SKM-1 treated with dmso at 0.1 percent for 144 hours (cell line): ENCODE measurements around the gene AP1M2.
"Not testable (repeated sequence)": the region's sequence is repeated elsewhere in the genome, so short reads cannot be mapped to it uniquely, and the experiment has no call there.

Experiments used
- DNase-seq: peaks from one replicate; lab custom pipeline; 2025; ENCODE audit not compliant: unreplicated experiment; lab: John Stamatoyannopoulos, UW

Gene AP1M2

DNA sequence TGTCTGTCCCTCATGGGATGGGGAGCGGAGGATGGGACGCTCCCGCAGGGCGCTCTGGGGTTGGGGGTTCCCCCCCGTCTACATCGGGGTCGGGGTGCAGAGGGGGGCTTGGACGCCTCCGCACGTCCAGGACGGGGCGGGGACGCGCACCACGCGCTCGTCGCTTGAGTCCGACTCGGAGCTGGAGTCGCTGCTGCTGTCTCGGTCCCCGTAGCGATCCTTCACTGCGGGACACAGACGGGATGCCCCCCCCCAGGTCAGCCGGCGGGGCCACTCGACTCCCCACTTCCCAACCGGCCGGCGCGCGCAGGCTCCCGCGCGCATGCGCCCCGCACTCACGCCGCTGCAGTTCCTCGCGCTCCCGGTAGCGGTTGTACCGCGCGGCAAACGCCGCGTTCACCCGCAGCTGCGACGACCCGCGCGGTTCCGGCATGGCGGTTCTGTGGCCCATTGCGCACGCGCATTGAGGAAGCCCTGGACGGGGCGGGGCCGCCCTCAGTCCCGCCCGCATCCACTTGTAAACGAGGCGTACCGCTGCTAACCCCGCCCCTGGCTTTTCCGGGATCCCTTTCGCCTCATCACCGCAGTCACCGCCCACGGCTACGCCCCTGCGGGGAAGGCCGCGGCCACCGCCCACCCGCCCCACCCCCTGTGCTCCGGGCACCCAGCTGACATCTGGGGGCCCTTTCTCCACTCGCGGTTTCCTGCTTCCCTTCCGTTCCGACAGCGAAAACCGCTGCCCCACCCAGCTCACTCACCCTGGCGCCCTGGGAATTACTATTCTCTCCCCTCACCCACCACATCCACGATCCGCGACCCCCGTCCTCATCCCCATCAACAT, 21.3 kb downstream of the AP1M2 start, which contains the start of gene KRI1:
KRI1 (minus strand) TSS at position 444 of the 841 bp plus-strand sequence; CDS start at position 433, 11 bp downstream.
- peak; percentile 98 for DNase-seq

DNA sequence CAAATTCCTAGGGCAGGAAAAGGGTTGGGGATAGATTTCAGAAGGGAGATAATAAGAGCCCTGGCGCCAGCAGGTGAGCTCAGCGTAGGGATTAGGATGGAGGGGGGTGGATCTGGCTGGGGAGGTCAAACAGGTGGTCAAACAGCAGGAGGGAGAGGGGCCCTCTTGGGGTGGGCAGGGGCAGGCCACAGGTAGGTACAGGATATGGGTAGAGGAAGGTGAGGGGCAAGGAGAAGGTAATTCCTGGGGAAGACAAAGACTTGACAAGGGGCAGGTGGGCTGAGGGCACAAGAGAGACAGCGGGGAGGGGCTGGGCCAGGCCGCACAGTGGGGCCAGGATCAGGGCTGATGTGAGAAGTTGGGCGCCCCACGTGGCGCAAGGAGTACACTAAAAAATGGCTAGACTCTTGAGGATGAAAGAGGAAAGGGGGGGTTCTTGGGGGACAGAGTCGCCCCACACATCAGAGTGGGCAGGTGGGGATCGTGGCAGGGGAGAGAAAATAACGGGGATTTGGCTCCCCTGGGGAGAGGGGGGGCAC, 22.0 kb downstream of the AP1M2 start:
- DNase-seq = peak; percentile 41

DNA sequence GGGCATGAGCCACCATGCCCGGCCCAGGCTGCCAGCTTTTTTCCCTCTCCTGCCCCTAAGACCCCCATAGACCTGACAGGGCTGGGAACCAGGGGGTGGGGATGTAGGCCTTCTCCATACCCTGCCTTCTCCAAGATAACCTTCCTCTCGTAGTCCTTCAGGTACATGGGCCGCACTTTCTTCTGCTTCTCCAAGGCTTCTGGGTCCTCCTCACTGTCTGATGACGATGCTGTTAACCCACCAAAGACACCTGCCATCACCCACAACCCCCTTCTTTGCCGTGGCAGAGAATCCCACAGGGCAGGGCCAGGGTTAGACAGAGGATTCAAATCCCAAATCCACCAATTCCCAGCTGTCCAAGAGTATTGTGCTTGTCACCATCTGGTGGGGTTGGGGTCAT, 24.5 kb downstream of the AP1M2 start:
- no peak for DNase-seq

DNA sequence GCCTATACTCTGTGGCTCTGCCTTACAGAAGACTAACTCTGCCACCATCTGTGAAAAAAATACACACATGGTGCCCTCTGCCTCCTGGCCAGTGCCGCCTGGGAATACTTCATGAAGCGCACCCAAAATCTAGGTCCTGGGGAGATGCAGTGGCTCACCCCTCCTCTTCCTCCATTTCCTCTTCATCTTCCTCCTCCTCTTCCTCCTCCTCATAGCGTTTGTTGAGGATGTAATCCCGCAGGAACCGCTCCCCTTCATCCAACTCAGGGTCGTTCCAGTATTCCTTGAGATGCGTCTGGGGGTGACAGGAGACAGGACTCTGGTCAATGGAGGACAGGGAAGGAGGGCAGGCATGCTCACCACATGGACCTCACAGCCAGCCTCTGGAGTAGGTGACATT, 27.0 kb downstream of the AP1M2 start:
- DNase-seq = no peak

DNA sequence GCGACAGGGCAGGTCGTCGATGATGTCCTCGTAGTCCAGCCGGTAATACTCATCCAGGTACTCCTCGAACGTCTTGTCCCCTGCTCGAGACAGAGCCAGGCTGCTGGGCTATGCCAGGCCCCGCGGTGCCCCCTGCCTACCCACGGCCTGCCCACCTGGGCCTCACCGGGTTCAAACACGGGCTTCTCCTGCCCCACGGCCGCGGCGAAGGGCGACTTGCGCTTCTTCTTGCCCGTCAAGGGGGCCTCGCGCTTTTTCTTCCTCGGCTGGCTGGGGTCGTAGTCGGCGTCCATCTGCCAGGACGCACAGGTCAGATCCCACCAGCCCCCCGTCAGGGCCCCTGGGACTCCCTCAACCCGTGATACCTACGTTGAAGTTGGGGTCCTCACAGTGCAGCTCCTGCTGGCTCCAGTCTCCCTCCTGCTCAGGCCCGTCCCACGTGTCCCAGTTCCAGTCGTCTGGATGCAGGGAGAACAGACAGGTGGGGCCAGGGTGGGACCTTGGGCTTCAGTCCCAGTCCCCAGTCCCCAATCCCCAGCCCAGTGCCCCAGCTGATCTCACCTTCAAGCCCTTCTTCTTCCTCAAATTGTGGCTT, 29.4 kb downstream of the AP1M2 start:
- DNase-seq = no peak

DNA sequence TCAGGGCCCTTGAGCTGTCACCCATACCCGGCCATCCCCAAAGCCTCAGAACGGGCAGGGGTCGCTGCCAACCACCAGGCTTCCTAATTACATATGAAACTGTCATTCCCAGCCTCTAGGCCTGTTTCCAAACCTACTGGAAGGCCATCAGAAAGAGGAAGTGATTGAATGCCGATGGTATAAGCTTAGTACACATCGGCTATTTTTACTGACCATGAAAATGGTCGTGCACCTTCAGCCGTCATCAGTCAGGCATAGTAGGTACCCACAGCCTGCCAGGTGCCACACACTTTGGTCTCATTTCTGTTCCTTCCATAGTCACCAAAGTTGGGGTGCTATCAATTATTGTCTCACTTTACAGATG, 31.5 kb downstream of the AP1M2 start:
- DNase-seq = no peak

DNA sequence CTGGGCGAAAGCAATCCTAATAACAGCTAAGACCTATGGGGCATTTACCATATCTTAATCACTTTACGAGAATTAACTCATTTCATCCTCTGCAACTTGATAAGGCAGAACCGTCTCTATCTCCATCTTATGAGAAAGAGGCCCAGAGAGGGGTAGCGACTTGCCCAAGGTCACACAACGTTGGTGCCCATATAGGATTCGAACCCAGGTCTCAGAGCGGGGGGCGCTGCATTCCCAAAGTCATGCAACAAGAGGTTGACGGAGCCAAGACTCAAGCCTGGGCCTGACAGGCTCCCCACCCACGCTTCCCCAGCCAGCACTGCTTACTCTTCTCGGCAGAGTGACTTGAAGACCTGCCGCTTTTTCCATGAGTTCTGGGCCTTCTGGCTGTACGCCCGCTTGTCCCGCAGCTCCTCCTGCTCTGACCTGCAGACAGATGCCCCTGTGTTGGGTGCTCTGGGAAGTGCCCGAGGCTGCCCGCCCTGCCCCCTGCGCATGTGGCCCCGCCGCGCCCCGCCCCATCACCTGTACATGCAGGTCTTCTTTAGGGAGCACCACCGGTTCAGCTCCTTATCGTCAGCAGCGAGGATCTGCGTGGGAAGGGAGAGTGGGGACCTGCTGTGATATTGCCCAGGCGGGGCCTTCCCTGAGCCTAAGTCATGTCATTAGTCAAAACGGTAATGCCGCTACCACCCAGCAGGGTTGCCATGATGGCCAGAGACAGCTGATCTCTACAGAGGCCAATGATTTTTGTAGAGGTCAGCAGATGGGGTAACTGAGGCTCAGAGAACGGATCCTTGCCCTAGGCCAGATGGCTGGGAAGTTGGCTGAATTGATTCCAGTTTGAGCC, 32.1 kb downstream of the AP1M2 start:
- DNase-seq = no peak

DNA sequence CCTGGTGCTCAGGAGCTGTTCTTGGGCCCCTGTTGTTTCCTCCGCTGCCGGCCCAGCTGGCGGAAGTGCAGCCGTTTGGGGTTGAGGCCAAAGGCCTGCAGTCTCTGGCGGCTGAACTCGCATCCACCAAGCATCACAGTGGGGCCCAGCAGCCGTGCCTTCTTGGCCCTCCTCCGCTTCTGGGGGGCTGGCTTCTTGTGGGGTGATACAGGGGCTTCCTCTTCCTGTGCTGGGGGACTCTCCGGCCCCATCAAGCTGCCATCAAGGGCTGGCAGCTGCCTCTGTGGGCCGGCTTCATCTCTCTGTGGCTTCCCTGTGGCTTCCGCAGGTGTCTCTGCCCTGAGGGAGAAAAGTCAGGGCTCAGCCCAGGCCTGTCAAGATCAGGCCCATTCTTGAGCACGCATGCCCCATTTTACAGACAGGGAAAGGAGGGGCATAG, 33.1 kb downstream of the AP1M2 start:
- no peak for DNase-seq

DNA sequence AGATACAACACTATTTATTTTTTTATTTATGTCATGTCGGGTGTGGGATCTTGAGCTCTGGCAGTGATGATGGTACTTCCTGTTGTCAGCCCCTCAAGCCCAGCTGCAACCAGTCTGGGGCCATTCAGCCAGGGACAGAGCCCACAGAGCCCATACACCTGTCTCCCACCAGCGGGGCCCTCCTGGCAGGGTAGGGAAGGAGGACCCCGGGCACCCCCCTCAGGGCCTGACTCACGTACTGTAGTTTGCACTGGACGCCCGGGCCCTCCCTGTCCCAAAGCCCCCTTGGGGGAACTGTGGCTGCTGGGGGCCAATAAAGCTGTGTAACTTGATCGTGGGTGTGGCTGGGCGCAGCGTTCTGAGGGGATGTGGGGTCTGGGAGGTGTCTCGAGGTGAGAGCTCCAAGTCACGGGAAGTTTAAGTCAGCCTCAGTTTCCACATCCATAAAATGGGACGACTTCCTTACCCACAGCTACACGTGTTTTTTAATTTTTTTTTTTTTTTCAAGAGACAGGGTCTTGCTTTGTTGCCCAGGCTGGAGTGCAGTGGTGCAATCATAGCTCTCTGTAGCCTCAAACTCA, 33.9 kb downstream of the AP1M2 start:
- DNase-seq = no peak

DNA sequence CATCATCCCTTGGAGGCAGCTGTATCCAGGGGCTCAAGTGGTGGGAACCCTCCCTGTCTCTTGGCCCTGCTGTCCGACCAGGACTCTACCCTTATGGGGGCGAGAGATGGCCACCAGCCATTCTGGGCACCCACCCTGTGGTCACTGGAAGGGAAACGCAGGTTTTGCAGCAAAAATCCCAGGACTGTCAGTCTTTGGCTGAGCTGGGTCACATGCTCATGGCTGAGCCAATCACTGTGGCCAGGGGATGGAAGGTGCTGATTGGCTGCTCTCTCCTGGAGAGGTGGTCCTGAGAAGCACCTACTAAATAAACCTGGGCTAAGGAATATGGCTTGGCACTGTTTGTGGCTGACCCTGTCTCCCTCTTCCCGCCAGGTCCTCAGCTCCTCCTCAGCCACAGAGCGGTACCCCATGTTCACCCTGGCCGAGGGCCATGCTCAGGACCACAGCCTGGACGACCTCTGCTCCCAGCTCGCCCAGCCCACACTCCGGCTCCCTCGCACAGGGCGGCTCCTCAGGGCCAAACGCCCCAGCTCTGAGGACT, 34.5 kb downstream of the AP1M2 start:
- DNase-seq = no peak

DNA sequence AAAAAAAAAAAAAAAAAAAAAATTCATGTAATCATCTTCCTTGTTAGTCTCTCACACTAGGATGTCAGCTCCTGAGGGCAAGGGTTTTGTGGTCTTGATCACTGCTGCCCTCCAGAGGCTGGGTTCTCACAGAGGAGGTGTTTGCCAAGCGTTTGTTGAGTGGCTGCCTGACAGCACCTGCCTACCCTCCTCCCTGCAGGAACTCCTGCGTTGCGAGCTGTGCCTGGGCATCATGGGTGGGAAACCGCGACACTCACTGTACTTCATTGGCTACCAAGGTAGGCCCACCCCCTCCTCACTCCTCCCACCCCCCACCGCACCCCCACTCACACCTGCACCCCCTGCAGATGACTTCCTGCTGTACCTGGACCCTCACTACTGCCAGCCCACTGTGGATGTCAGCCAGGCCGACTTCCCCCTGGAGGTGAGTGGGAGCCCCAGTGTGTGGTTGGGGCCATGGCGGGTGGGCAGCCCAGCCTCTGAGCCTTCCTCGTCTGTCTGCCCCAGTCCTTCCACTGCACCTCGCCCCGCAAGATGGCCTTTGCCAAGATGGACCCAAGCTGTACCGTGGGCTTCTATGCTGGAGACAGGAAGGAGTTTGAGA, 35.3 kb downstream of the AP1M2 start:
- peak; percentile 27 for DNase-seq

DNA sequence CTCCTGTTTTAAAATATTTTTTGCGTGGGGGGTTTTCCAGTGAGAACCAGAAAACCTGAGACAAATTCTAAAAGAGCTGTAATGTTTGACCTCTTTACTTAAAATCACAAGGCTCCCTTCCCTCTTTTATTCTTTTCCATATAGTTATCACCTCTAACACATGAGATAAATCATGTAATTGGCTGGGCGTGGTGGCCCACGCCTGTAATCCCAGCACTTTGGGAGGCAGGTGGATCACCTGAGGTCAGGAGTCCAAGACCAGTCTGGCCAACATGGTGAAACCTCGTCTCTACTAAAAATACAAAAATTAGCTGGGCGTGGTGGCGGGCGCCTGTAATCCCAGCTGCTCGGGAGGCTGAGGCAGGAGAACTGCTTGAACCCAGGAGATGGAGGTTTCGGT, 36.1 kb downstream of the AP1M2 start:
- DNase-seq = not testable (repeated sequence)

DNA sequence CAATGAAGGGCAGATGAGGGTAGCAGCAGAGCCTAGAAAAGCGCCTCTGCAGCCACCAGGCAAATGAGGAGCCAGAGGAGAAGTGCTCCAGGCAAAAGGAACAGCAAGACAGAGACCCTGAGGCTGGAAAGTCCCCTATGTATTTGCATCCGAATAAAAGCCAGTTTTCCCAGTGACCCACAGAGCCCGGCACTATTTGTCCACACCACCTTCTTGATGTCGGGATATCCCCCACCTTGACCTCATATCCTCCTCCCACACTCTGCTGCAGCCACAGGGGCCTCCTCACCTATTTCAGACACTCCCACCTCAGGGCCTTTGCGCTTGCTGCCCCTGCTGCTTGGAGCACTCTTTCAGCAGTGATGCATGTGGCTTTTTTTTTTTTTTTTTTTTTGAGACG, 36.8 kb downstream of the AP1M2 start:
- DNase-seq = no peak

DNA sequence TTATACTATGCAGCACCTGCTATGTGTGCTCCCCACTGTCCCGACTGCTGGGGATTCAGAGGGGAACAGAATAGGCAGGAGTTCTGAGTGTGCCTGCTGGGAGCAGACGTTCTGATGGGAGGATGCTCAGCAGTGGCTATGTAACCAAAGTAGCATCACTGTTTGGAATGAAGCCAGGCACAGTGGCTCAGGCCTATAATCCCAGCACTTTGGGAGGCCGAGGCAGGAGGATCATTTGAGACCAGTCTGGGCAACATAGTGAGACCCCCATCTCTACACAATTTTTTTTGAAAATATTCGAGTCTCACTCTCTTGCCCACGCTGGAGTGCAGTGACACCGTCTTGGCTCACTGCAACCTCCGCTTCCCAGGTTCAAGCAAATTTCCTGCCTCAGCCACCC, 37.4 kb downstream of the AP1M2 start:
- DNase-seq = no peak

DNA sequence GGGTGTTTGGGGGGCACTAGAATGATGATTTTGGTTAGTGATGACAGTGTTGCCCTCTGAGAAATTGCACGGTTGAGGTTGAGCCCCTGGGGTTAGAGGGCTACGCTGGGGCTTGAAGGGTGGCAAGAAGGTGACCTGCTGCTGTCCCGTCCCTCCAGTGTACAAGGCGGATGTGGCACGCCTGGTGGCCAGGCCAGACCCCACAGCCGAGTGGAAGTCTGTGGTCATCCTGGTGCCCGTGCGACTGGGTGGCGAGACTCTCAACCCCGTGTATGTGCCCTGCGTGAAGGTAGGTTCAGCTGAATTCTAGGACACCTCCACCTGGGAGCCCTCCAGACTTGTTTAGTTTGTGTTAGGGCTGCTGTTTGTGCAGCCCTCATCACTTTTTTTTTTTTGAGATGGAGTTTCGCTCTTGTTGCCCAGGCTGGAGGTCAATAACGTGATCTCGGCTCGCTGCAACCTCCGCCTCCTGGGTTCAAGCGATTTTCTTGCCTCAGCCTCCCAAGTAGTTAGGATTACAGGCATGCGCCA, 38.3 kb downstream of the AP1M2 start:
- no peak for DNase-seq

DNA sequence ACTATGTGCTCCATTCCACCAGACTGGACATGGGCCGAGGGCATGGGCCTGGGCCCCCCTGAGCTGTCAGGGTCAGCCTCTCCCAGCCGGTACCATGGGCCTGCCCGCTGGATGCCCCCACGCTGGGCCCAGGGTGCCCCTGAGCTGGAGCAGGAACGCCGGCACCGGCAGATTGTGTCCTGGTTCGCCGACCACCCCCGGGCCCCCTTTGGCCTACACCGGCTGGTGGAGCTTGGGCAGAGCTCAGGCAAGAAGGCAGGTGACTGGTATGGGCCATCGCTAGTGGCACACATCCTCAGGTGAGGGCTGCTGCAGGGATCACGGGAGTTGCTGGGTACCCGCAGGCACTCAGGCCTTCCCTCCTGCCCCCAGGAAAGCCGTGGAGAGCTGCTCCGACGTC, 40.3 kb downstream of the AP1M2 start:
- DNase-seq = no peak

DNA sequence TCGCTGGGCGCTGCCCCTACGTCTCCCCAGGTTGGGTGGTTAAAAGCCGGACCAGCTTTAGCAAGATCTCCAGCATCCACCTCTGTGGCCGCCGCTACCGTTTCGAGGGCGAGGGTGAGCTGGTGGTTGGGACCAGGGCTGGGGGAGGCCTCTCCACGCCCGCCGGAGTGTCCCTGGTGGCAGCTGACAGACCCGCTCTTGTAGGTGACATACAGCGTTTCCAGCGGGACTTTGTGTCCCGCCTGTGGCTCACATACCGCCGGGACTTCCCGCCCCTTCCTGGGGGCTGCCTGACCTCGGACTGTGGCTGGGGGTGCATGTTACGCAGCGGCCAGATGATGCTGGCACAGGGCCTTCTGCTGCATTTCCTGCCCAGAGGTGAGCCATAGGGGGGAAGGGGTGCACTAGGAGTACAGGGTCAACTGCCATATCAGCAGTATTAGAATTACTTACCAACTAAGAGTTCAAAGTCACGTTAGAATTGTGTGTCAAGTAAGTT, 42.3 kb downstream of the AP1M2 start:
- DNase-seq = no peak

DNA sequence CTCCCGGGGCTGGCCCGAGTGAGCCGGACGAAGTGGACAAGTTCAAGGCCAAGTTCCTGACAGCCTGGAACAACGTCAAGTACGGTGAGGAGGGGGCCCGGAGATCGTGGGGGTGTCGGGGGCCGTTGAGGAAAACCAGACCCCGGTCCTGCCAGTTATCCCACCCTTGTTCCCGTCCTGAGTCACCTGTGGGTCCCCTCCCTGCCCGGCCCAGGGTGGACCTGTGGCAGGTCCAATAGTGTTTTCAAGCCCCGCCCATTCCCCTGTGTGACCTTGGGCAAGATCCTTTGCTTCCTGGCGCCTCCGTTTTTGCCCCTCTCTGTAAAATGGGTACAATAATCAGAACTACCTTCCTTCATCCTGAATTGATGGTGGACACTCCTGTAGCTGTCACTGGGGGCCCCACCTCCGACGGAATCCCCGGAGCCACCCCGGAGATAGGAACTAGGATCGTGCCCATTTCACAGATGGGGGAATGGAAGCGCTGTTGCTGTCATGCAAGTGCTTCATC, 42.8 kb downstream of the AP1M2 start:
- DNase-seq = peak; percentile 8

DNA sequence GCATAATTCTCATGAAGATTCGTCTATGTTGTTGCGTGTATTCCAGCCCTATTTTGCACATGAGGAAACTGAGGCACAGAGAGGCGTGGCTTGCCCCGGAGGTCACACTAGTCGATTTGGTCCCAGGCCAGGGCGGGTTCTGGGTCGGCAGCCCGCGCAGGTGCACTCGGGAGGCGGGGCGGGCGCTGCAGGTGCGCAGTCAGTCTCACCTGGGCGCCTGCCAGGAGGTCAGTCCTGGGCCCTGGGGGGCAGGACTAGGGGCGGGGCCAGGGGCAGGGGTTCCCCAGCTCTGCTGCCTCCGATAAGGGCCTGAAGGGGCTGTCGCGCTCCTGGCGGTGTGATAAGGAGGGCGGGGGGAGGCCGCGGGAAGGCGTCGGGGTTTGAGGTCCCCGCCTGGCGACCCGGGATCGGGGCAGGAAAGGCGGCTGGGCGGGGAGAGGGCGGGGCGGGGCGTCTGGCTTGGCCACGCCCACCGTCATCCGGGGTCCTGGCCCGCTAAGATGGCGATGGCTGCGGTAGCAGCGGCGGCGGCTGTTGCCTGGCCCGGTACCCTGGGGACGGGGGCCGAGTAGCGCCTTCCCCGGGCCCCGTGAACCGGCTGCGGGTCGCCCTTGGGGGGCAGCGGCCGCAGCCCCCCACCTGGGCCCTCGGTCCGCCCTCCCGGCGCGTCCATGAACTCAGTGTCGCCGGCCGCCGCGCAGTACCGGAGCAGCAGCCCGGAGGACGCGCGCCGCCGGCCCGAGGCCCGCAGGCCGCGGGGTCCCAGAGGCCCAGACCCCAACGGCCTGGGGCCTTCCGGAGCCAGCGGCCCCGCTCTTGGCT, 43.5 kb downstream of the AP1M2 start, which contains the start of gene ATG4D:
ATG4D (plus strand) TSS at position 485 of the 822 bp plus-strand sequence; CDS start at position 672, 187 bp downstream.
- peak; percentile 46 for DNase-seq
